G401 (cell line): ENCODE results near the gene XIAP. TPM values are rescaled to one million over a fixed set of nuclear protein-coding genes. Genes with fewer than 3 reads are reported as not detected.
"Not testable (repeated sequence)": the region's sequence is repeated elsewhere in the genome, so short reads cannot be mapped to it uniquely, and the experiment has no call there.

ENCODE experiments used
- DNase-seq: peaks from one replicate; pipeline ENCODE4 v3.0.0-alpha.2; 2015; ENCODE audit warnings: low spot score
- in situ Hi-C: cut with HindIII; loops from 2 replicates; pipeline ENCODE4 v1.10.0; 2016; ENCODE audit warnings: low sequenced_read_pairs, mixed read lengths
- total RNA-seq: library from RNA; depleted of rRNA; stranded (reverse); fragments of >200 nt; shearing (Covaris generic); gene quantifications from 2 replicates; pipeline ENCODE4 v1.2.3, GENCODE V29; 2014; rRNA removed

Gene XIAP
- 15.8 and 19.9 TPM in 2 replicates for total RNA-seq

DNA sequence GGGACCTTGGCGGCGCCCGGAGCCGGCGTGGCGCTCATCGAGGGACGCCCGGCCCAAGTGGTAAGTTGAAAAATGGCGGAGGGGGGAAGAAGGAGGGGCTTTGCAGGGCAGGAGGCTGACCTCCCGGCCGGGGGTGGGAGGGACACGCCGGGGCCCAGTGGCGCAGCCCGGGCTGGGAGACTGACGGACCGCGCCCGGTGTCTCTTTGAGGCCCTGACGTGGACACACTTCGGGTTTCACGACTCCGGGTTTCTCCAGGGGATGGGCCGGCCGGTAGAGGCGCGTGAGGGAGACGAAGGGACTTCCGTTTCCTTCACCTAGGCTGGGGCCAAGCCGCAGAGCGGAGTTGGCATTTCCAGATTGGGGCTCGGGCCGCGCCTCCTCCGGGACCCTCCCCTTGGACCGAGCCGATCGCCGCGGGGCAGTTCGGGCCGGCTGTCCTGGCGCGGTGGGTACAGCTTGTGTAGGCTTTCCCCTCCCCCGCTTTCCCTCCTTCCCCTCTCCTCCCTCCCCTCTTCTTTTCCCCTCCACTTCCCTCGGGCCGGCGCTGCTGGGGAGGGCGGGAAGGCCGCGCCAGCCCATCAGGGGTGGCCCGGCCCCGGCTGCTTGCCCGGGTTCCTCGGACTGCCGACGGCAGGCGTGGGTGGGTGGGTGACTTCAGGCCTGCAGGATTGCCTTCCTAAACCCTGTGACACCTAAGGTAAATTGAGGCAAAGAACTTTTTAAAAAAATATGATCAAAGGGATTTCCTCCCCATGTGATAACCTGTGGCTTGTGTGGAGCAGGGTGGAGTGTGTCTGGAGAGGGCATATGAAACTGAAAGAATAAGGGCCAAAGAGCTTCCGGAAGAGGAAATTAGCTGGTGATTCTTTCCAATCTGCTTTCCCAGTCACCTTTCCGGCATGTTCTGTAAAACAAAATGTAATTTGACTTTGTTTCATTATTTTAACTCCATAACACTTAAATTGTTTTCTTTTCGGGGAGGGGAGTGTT lies at the start of gene XIAP:
TSS of gene XIAP (plus strand) at position 208 of the 993 bp plus-strand sequence. CDS start 25,610 bp downstream, outside the sequence.
- DNase-seq = peak; percentile 70
- in situ Hi-C loops = no loop called here

DNA sequence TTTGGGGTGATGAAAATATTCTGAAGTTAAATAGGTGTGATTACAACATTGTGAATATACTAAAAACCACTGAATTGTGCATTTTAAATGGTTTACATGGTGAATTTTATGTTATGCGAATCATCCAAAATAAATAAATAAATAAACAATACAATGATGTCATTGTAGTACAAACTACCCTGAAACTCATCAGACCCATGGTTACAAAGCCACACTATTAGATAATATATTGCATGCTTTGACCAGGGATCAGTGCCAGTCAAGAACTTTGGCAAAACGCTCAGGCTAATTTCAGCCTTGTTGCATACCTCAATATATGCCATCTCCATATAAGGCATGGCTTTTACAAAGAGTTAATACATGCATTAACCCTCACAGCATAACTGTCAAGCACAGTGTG lies 45.5 kb upstream of the XIAP start:
- in situ Hi-C loops = no loop called here
- no peak for DNase-seq

GRCh38 chrX:123814934-123815394 lies 44.9 kb upstream of the XIAP start:
- DNase-seq, in situ Hi-C loops: not testable (repeated sequence)

- no peak for DNase-seq
- in situ Hi-C loops = no loop called here
Observed at GRCh38 chrX:123817288-123817894, 42.5 kb upstream of the XIAP start.

- in situ Hi-C loops = no loop called here
- no peak for DNase-seq
Observed at GRCh38 chrX:123818243-123818642, 41.6 kb upstream of the XIAP start.

DNA sequence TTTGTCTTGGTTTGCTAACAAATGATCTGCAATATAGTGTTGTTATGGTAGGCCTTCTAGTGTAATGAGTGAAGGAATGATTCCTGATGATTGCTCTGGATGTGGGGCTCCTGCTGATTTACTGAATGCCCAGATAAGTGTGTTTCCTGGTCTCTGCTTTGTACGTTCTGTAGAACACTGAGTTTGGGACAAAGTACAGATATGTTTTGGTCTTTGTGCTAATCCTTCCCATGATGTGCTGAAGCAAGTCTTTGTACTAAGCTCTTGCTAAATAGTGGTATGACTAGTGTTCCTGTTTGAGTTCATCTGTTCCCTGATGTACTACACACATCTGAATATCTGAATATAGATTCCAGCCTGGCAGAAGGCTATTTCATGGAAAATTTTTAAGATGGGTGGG lies 36.9 kb upstream of the XIAP start:
- DNase-seq = no peak
- in situ Hi-C loops = no loop called here

- no peak for DNase-seq
- in situ Hi-C loops = no loop called here
Observed at GRCh38 chrX:123830309-123830708, 29.5 kb upstream of the XIAP start.

GRCh38 chrX:123833387-123833786 lies 26.5 kb upstream of the XIAP start:
- DNase-seq = peak; percentile 72
- in situ Hi-C loops = no loop called here

- in situ Hi-C loops = no loop called here
- peak; percentile 11 for DNase-seq
Observed at GRCh38 chrX:123834116-123834515, 25.7 kb upstream of the XIAP start.

- no peak for DNase-seq
- in situ Hi-C loops = no loop called here
Observed at GRCh38 chrX:123835661-123836371, 24.0 kb upstream of the XIAP start.

- DNase-seq, in situ Hi-C loops: not testable (repeated sequence)
Observed at GRCh38 chrX:123845129-123845528, 14.7 kb upstream of the XIAP start.

- in situ Hi-C loops = no loop called here
- DNase-seq = peak; percentile 26
Observed at GRCh38 chrX:123846577-123847038, 13.2 kb upstream of the XIAP start.

- no peak for DNase-seq
- in situ Hi-C loops = no loop called here
Observed at GRCh38 chrX:123847056-123847455, 12.8 kb upstream of the XIAP start.

GRCh38 chrX:123849096-123849495 lies 10.8 kb upstream of the XIAP start:
- in situ Hi-C loops = no loop called here
- DNase-seq = no peak

- in situ Hi-C loops, DNase-seq: not testable (repeated sequence)
Observed at GRCh38 chrX:123849906-123850305, 9.9 kb upstream of the XIAP start.

GRCh38 chrX:123851079-123851478 lies 8.8 kb upstream of the XIAP start:
- in situ Hi-C loops = no loop called here

DNA sequence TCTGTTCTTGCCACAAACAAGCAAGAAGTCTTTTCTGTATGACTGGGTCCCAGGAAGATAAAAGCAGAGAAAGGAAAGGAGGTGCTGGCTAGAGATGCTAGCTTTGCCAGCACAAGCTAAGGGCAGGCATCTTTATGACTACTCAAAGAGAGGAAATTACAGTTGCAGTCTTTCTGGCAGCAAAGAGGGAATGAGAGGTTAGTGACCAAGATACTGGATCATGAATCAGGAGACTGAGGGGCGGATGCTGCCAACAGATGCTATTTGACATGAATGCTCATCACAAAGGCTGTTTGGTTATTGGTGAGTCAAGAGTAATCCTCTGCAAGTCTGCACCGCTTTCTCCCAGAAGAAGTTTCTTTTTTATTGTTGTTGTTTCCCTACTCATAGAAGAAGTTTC lies 5.5 kb upstream of the XIAP start:
- in situ Hi-C loops = no loop called here
- no peak for DNase-seq

More at GRCh38 chrX:123851079-123851478, 8.8 kb upstream of the XIAP start:
- no peak for DNase-seq

DNA sequence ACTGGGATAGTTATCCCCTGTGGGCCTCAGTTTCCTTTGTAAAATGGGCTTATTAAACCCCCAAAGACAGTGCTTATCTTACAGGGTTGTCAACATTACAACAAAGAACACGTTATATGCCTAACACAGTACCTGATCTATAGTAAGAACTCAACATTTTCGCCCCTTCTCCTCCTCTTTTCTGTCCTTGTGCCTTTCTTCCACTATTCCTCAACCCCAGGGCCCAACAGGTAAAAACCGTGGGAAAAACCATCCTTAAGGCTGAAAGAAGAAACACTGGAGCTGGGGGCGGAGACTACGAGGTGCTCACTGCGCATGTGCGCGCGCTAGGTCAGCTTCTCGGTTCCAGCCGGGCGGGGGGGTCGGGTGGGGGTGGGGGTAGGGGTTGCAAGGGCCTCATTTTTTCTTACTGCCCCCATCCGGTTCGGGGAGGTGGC lies 426 bp upstream of the XIAP start:
- DNase-seq = peak; percentile 79
- in situ Hi-C loops = no loop called here

DNA sequence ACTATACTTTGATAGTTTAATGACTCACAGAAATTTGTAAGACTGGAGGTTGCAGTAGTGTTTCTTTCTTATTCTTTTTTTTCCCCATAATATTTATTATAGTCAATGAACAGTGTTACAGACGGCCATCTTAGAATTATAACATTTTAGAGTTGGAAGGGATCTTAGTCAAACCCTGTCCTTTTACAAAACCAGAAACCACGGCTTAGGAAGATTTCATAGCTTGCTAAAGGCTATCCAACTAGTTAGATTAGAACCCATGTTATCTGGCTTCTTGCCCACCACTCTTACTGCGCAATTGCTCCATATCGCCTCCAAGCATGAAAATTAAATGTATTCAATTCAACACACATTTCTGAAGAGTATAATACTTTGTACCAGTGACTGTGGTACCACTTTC lies 1.1 kb downstream of the XIAP start:
- peak; percentile 24 for DNase-seq
- in situ Hi-C loops = no loop called here
